ENCODE data around the gene CASP7. TPM values are rescaled to one million over a fixed set of nuclear protein-coding genes. Genes with fewer than 3 reads are reported as not detected.

Gene CASP7
- total and polyA plus RNA-seq, 2 of the 8 experiments (the other 6 are each of a cell fraction or from before 2014, with no cell fraction given): 2.3 to 4.1 TPM

- no peak overlapping the region for H3K14ac ChIP-seq (ENCODE audit: insufficient read length)
- no peak overlapping the region for H3K18ac ChIP-seq (ENCODE audit: extremely low read depth, low read length)
- H2AK5ac ChIP-seq (ENCODE audit: low read depth, low read length): no peak overlapping the region
- H2BK20ac ChIP-seq (ENCODE audit: low read length): no peak overlapping the region
- H3K4me3 ChIP-seq (ENCODE audit: extremely low read depth in 1 of 4, insufficient read depth in 2 of 4, low read depth in 3 of 4, low read length in 4 of 4): no peak overlapping the region
- ChIA-PET POLR2A (ENCODE audit: partially characterized antibody) (no interaction called here), CTCF (ENCODE audit: partially characterized antibody) (interaction anchor here (1.0 kb wide), 1 partner anchor 64 kb away, joined by 3 read pairs; no protein-coding TSS in a partner anchor)
- 84% methylated on average over 3 of the region's 3 CpGs; no CpG with 5 or more reads in 1 of the 2 experiments for WGBS, 2 experiments (ENCODE audit: extremely low coverage in 1 of 2, insufficient coverage in 1 of 2, insufficient read length in 1 of 2, insufficient replicate concordance in 2 of 2, low coverage in 1 of 2, low lambda C conversion rate in 2 of 2, missing lambda C conversion rate in 1 of 2)
- H3K4me1 ChIP-seq (replicated peaks in 1 of 4; ENCODE audit: control insufficient read depth in 3 of 4, insufficient read depth in 4 of 4, low read length in 3 of 4): peaks cover 0 to 2% (median 0%) of the 10 kb centered on the region in 4 experiments; a peak in 1 of 7 replicates
- H3K36me3 ChIP-seq (ENCODE audit: control insufficient read depth in 2 of 4, insufficient read depth in 4 of 4, low read length in 3 of 4): no peaks in the 10 kb centered on the region
- H2BK12ac ChIP-seq (ENCODE audit: low read depth, low read length): no peak overlapping the region
- no peak overlapping the region for H4K5ac ChIP-seq (ENCODE audit: insufficient read length, low read depth, low read length)
- H2AFZ ChIP-seq (ENCODE audit: low read length): no peak overlapping the region
- no peaks in the 10 kb centered on the region for H3K79me1 ChIP-seq (ENCODE audit: low read depth, low read length)
- no peak overlapping the region for H3K4ac ChIP-seq (replicated peaks; ENCODE audit: insufficient read length, low read depth, low read length)
- no peaks in the 10 kb centered on the region for H3K9me3 ChIP-seq (ENCODE audit: insufficient read depth in 2 of 2, low read depth in 1 of 2, low read length in 1 of 2)
- TF ChIP-seq EZH2 (IDR thresholded peaks at IDR 0.05; ENCODE audit: low read depth, low read length, severe bottlenecking): no peak
- no peak for TF ChIP-seq SIX5 (IDR thresholded peaks at IDR 0.05; ENCODE audit: low read depth, low read length)
- TF ChIP-seq TBP (IDR thresholded peaks at IDR 0.05; ENCODE audit: low read depth, low read length): no peak
- TF ChIP-seq CTCF (IDR thresholded peaks at IDR 0.05; ENCODE audit: control extremely low read depth in 1 of 3, insufficient read depth in 1 of 3, low read depth in 1 of 3, low read length in 3 of 3): no peak
- TF ChIP-seq POLR2A (IDR thresholded peaks at IDR 0.05; ENCODE audit: control extremely low read depth in 1 of 2, low read depth in 2 of 2, low read length in 2 of 2): no peak
- no peak for TF ChIP-seq TAF1 (IDR thresholded peaks at IDR 0.05; ENCODE audit: low read depth, low read length)
- no peak for TF ChIP-seq NRF1 (IDR thresholded peaks at IDR 0.05; ENCODE audit: low read depth, low read length)
- TF ChIP-seq CTBP2 (IDR thresholded peaks at IDR 0.05; ENCODE audit: borderline replicate concordance, insufficient read depth, insufficient read length, low read length): no peak
- TF ChIP-seq E2F6 (IDR thresholded peaks at IDR 0.05): no peak
- TF ChIP-seq HDAC6 (IDR thresholded peaks at IDR 0.05; ENCODE audit: low read depth, low read length): no peak
- TF ChIP-seq TEAD4 (IDR thresholded peaks at IDR 0.05; ENCODE audit: low read depth, low read length): no peak
- no peak for TF ChIP-seq KDM4A (IDR thresholded peaks at IDR 0.05; ENCODE audit: low read depth, low read length, severe bottlenecking)
- no peak overlapping the region for H2BK120ac ChIP-seq (replicated peaks; ENCODE audit: low read depth, low read length)
- H3K4me2 ChIP-seq (ENCODE audit: insufficient read depth in 1 of 2, low read depth in 2 of 2, low read length in 2 of 2): no peak overlapping the region
- no peak for FAIRE-seq
- no peak for DNase-seq (ENCODE audit: low read depth in 1 of 2, low spot score in 2 of 2)
- H3K23ac ChIP-seq (ENCODE audit: insufficient read length): no peak overlapping the region
- H2BK15ac ChIP-seq (ENCODE audit: low read length): no peak overlapping the region
- H3K23me2 ChIP-seq (ENCODE audit: low read depth, low read length): no peaks in the 10 kb centered on the region
- no peaks in the 10 kb centered on the region for H3K27me3 ChIP-seq (replicated peaks in 1 of 4; ENCODE audit: control insufficient read depth in 3 of 4, extremely low read depth in 1 of 4, insufficient read depth in 3 of 4, low read length in 3 of 4)
- no peak overlapping the region for H2BK5ac ChIP-seq (ENCODE audit: low read depth, low read length)
- H4K91ac ChIP-seq (replicated peaks; ENCODE audit: insufficient read length, low read length): no peak overlapping the region
- H3K56ac ChIP-seq (replicated peaks; ENCODE audit: insufficient read length, low read depth, low read length): no peak overlapping the region
- H4K20me1 ChIP-seq (replicated peaks in 1 of 2; ENCODE audit: control insufficient read depth in 1 of 2, insufficient read depth in 2 of 2, low read length in 2 of 2): no peaks in the 10 kb centered on the region
- no peak overlapping the region for H4K8ac ChIP-seq (ENCODE audit: extremely low read depth, insufficient read depth, low read length)
- no peaks in the 10 kb centered on the region for H3K79me2 ChIP-seq (ENCODE audit: control insufficient read depth in 1 of 2, insufficient read depth in 2 of 2, low read length in 2 of 2)
- H3K27ac ChIP-seq (ENCODE audit: low read depth, low read length): no peak overlapping the region
- no peak overlapping the region for H3K9ac ChIP-seq (replicated peaks in 1 of 4; ENCODE audit: extremely low read depth in 1 of 4, low read depth in 3 of 4, low read length in 3 of 4)
Observed at GRCh38 chr10:113739577-113739976, 59.9 kb downstream of the CASP7 start.
